ENCODE data around the gene B3GNT9.
A peak's percentile ranks its signal among the peaks of the same experiment; 100 is the strongest.

Gene B3GNT9

GRCh38 chr16:67191411-67191994 is 40.7 kb upstream of the B3GNT9 start:
- Histone ChIP-seq H3K4me3 (ENCODE audit: low read length, poor library complexity, severe bottlenecking) (peak overlapping the region; percentile 98), H3K9me3 (ENCODE audit: insufficient read depth, low read depth, low read length) (no peaks in the 10 kb centered on the region), H3K4me2 (ENCODE audit: low read depth, low read length, poor library complexity, severe bottlenecking) (peak overlapping the region; percentile 53), H2AFZ (ENCODE audit: low read length) (peak overlapping the region; percentile 71; the same call in 1 of the 2 replicates), H4K20me1 (ENCODE audit: insufficient read depth, low read length, poor library complexity, severe bottlenecking) (peaks cover 29% of the 10 kb centered on the region), H3K9me2 (replicated peaks; ENCODE audit: low read depth, low read length) (no peaks in the 10 kb centered on the region), H3K79me2 (ENCODE audit: insufficient read depth, low read length) (peaks cover 45% of the 10 kb centered on the region), H3K36me3 (ENCODE audit: insufficient read depth, low read length) (peaks cover 21% of the 10 kb centered on the region; the same call in 1 of the 2 replicates), H3K9ac (ENCODE audit: low read depth, low read length, poor library complexity, severe bottlenecking) (peak overlapping the region; percentile 94), H3K4me1 (ENCODE audit: insufficient read depth, low read length, poor library complexity, severe bottlenecking) (peaks cover 16% of the 10 kb centered on the region), H3K27me3 (ENCODE audit: insufficient read depth, low read length, poor library complexity, severe bottlenecking) (no peaks in the 10 kb centered on the region), H3F3A (ENCODE audit: low read depth) (no peaks in the 10 kb centered on the region)
- TF ChIP-seq EZH2phosphoT487 (IDR thresholded peaks at IDR 0.05; ENCODE audit: borderline replicate concordance) = no peak
- no peak for TF ChIP-seq CTCF (conservative IDR thresholded peaks at IDR 0.05; ENCODE audit: low read length)

GRCh38 chr16:67190448-67191399 is 39.9 kb upstream of the B3GNT9 start:
- Histone ChIP-seq H3K9me2 (replicated peaks; ENCODE audit: low read depth, low read length) (no peaks in the 10 kb centered on the region), H3K9me3 (ENCODE audit: insufficient read depth, low read depth, low read length) (no peaks in the 10 kb centered on the region), H3K4me3 (ENCODE audit: low read length, poor library complexity, severe bottlenecking) (no peak overlapping the region), H2AFZ (ENCODE audit: low read length) (no peak overlapping the region), H3K4me1 (ENCODE audit: insufficient read depth, low read length, poor library complexity, severe bottlenecking) (peaks cover 16% of the 10 kb centered on the region), H4K20me1 (ENCODE audit: insufficient read depth, low read length, poor library complexity, severe bottlenecking) (peaks cover 26% of the 10 kb centered on the region), H3K79me2 (ENCODE audit: insufficient read depth, low read length) (peaks cover 37% of the 10 kb centered on the region), H3F3A (ENCODE audit: low read depth) (no peaks in the 10 kb centered on the region), H3K36me3 (ENCODE audit: insufficient read depth, low read length) (peaks cover 14% of the 10 kb centered on the region; the same call in 1 of the 2 replicates), H3K9ac (ENCODE audit: low read depth, low read length, poor library complexity, severe bottlenecking) (no peak overlapping the region), H3K27me3 (ENCODE audit: insufficient read depth, low read length, poor library complexity, severe bottlenecking) (no peaks in the 10 kb centered on the region), H3K4me2 (ENCODE audit: low read depth, low read length, poor library complexity, severe bottlenecking) (peak overlapping the region; percentile 53)
- TF ChIP-seq CTCF (conservative IDR thresholded peaks at IDR 0.05; ENCODE audit: low read length) = no peak
- TF ChIP-seq EZH2phosphoT487 (IDR thresholded peaks at IDR 0.05; ENCODE audit: borderline replicate concordance) = no peak

- TF ChIP-seq CTCF (conservative IDR thresholded peaks at IDR 0.05; ENCODE audit: low read length) (no peak), EZH2phosphoT487 (IDR thresholded peaks at IDR 0.05; ENCODE audit: borderline replicate concordance) (no peak)
- H3K36me3 ChIP-seq (ENCODE audit: insufficient read depth, low read length) = peaks cover 7% of the 10 kb centered on the region; the same call in 1 of the 2 replicates
- H3K79me2 ChIP-seq (ENCODE audit: insufficient read depth, low read length) = peaks cover 31% of the 10 kb centered on the region
- H4K20me1 ChIP-seq (ENCODE audit: insufficient read depth, low read length, poor library complexity, severe bottlenecking) = peaks cover 26% of the 10 kb centered on the region
- H3K9ac ChIP-seq (ENCODE audit: low read depth, low read length, poor library complexity, severe bottlenecking) = no peak within 1 kb of the TSS
- no peaks in the 10 kb centered on the region for H3K9me2 ChIP-seq (replicated peaks; ENCODE audit: low read depth, low read length)
- no peak within 1 kb of the TSS for H2AFZ ChIP-seq (ENCODE audit: low read length)
- no peak within 1 kb of the TSS for H3K4me2 ChIP-seq (ENCODE audit: low read depth, low read length, poor library complexity, severe bottlenecking)
- H3K9me3 ChIP-seq (ENCODE audit: insufficient read depth, low read depth, low read length) = no peaks in the 10 kb centered on the region
- H3K4me1 ChIP-seq (ENCODE audit: insufficient read depth, low read length, poor library complexity, severe bottlenecking) = peaks cover 16% of the 10 kb centered on the region
- H3K4me3 ChIP-seq (ENCODE audit: low read length, poor library complexity, severe bottlenecking) = no peak within 1 kb of the TSS
- H3K27me3 ChIP-seq (ENCODE audit: insufficient read depth, low read length, poor library complexity, severe bottlenecking) = no peaks in the 10 kb centered on the region
- no peaks in the 10 kb centered on the region for H3F3A ChIP-seq (ENCODE audit: low read depth)
Measured at GRCh38 chr16:67190041-67190440, 39.2 kb upstream of the B3GNT9 start, which contains the start of gene EXOC3L1. TSS of gene EXOC3L1 (minus strand) at chr16:67190136. CDS start at chr16:67189676, 460 bp downstream.
